ENCODE measurements around the gene RARG. TPM values are rescaled to one million over a fixed set of nuclear protein-coding genes. Genes with fewer than 3 reads are reported as not detected.

The RARG gene
- total and polyA plus RNA-seq, 9 donors: 8.7 to 37.0 (median 25.8) TPM

DNA sequence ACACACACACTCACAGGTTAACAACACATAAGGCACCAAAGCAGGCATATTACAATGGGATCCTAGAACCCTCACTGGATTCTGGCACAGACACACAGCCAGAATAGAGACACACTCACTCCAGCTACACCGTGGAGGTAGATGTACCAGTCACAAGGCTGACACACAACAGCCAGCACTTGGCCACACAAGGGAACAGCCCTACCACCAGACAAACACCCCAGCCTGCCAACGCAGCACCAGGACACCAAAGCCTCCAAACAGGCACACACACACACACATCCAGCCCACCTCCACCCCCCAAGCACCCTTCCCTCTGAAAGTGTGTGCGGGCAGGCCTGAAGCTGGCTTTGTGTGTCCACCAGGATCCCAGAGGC lies 14.1 kb downstream of the RARG start:
- Histone ChIP-seq H3K27me3 (no peaks in the 10 kb centered on the region), H3K36me3 (no peaks in the 10 kb centered on the region), H3K4me1 (ENCODE audit: insufficient read depth) (peaks cover 21% of the 10 kb centered on the region), H3K27ac (peak overlapping the region; percentile 49 to 99), H3K4me3 (peak overlapping the region; percentile 79), H3K9me3 (no peaks in the 10 kb centered on the region)
- 26 to 39% (median 32%) methylated on average over 3 of the region's 3 CpGs for WGBS, 3 donors
- no peak for TF ChIP-seq POLR2A (IDR thresholded peaks at IDR 0.05)
- intact Hi-C loops (cut with DNase I): loop anchor here in 2 of 4 donors (5.0 kb wide), 2 partner anchors 34 to 284 kb away; partner anchors contain the start of gene TARBP2 (in 1 of the 2)
- no peak for DNase-seq

DNA sequence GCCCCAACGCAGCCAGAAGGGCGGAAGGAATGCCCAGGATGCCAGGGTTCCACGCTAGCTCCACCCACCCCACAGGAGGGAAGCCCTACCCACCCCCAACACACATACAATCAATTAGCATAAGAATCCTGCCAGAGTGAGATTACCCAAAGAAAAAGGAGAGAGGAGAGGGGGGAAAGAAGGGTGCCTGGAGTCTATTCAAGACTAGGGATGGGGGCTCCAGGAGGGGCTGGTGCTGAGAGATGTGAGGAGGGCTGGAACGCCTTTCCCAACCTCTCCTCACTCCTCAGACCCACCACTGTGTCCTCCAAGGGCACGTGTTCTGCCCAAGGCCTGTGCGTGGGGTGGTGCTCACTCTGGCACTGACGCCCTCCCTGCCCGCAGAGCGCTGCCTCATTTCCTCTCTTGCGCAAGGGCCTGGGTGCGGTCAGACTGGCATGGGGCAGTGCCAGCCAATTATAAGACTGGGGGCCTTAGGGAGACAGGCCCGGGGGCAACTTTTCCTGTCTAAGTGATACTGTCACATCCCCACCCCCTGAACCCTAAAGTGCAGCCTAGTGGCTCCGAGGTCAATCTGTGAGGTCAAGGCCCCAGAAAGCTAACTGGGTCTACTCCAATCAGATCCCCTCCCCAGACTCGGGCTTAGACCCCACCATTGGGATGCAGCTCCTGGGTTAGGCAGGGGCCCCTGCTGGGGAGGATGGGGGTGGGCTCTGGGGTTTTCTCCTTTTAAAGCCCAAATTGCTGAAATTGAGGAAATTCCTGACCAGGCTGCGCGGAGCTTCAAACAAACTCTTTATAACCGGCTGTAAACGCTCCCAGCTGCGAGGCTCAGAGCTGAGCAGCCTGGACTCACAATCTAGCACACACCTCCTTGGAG lies 14.7 kb downstream of the RARG start:
- Histone ChIP-seq H3K27ac (peak overlapping the region; percentile 49 to 99), H3K27me3 (no peaks in the 10 kb centered on the region), H3K9me3 (no peaks in the 10 kb centered on the region), H3K4me1 (ENCODE audit: insufficient read depth) (peaks cover 18% of the 10 kb centered on the region), H3K36me3 (no peaks in the 10 kb centered on the region), H3K4me3 (peak overlapping the region; percentile 79)
- WGBS, 3 donors: 50 to 57% (median 53%) methylated on average over 19 of the region's 19 CpGs
- TF ChIP-seq POLR2A (IDR thresholded peaks at IDR 0.05) (no peak), EP300 (IDR thresholded peaks at IDR 0.05) (no peak)
- TF ChIP-seq, protein P1, sequence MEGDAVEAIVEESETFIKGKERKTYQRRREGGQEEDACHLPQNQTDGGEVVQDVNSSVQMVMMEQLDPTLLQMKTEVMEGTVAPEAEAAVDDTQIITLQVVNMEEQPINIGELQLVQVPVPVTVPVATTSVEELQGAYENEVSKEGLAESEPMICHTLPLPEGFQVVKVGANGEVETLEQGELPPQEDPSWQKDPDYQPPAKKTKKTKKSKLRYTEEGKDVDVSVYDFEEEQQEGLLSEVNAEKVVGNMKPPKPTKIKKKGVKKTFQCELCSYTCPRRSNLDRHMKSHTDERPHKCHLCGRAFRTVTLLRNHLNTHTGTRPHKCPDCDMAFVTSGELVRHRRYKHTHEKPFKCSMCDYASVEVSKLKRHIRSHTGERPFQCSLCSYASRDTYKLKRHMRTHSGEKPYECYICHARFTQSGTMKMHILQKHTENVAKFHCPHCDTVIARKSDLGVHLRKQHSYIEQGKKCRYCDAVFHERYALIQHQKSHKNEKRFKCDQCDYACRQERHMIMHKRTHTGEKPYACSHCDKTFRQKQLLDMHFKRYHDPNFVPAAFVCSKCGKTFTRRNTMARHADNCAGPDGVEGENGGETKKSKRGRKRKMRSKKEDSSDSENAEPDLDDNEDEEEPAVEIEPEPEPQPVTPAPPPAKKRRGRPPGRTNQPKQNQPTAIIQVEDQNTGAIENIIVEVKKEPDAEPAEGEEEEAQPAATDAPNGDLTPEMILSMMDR (IDR thresholded peaks at IDR 0.05): no peak
- DNase-seq: no peak
- intact Hi-C loops (cut with DNase I): loop anchor here in 2 of 4 donors (5.0 kb wide), 2 partner anchors 35 to 285 kb away; partner anchors contain the start of gene TARBP2 (in 1 of the 2)

DNA sequence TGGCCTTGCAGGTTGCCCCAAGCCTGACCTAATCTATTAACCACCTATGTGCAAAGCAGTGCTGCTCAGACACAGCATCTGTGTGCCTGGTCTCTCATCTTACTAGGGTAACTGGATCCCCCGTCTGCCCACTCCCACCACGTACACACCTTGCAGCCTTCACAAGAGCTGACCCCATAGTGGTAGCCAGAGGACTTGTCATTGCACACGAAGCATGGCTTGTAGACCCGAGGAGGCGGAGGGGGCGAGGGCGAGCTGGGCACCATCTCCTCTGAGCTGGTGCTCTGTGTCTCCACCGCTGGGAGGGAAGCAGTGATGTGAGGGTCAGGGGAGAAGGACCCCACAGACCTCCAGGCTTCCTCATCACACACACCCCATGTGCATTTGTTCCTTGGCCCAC lies 16.5 kb downstream of the RARG start:
- TF ChIP-seq POLR2A (IDR thresholded peaks at IDR 0.05) (no peak), EP300 (IDR thresholded peaks at IDR 0.05) (no peak)
- TF ChIP-seq, protein P1 (IDR thresholded peaks at IDR 0.05): no peak
- WGBS, 3 donors: 78 to 87% (median 86%) methylated on average over 8 of the region's 8 CpGs
- intact Hi-C loops (cut with DNase I): loop anchor here in 2 of 4 donors (2.0 to 5.0 kb wide), 3 partner anchors 37 to 287 kb away; partner anchors contain the start of gene TARBP2 (in 1 of the 2)
- Histone ChIP-seq H3K4me1 (ENCODE audit: insufficient read depth) (peaks cover 17% of the 10 kb centered on the region), H3K27ac (no peak overlapping the region), H3K4me3 (no peak overlapping the region), H3K36me3 (no peaks in the 10 kb centered on the region), H3K9me3 (no peaks in the 10 kb centered on the region), H3K27me3 (no peaks in the 10 kb centered on the region)
- no peak for DNase-seq

DNA sequence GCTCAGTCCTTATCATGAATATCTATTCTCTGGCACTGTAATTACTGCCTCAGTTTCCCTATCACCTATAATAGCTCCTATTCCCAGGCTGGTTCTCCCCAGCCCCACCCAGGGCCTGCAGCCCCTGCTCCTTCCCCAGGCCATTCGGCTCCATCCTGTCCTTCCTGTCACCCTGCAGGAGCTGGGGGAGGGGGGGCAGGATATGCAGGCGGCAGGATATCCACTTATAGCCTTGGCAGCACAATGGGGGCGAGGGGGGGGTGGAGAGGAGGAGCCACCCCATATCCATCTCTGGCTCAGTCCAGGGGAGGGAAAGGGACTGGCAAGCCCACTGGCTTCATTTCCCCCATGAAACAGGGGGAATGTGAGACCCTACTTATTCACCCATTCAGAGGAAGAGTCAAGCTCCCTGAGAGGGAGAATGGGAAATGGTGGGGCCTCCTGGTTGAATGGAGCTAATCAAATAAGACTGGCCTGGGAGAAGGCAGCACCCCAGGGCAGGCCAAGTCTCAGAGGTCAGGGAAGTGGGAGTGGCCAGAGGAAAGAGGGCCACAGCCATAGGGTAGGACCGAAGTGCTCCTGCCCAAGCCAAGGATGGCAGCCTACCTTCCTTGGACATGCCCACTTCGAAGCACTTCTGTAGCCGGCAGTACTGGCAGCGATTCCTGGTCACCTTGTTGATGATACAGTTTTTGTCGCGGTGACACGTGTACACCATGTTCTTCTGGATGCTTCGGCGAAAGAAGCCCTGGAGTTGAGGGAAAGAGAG lies 17.1 kb downstream of the RARG start:
- H3K36me3 ChIP-seq: no peaks in the 10 kb centered on the region
- H3K4me3 ChIP-seq: no peak overlapping the region
- H3K9me3 ChIP-seq: no peaks in the 10 kb centered on the region
- no peak overlapping the region for H3K27ac ChIP-seq
- H3K4me1 ChIP-seq (ENCODE audit: insufficient read depth): peaks cover 17% of the 10 kb centered on the region
- TF ChIP-seq POLR2A (IDR thresholded peaks at IDR 0.05) (no peak), EP300 (IDR thresholded peaks at IDR 0.05) (no peak)
- TF ChIP-seq, protein P1 (IDR thresholded peaks at IDR 0.05): no peak
- H3K27me3 ChIP-seq: no peaks in the 10 kb centered on the region
- intact Hi-C loops (cut with DNase I): loop anchor here in 3 of 4 donors (2.0 to 5.0 kb wide), 4 partner anchors 37 to 287 kb away; partner anchors contain the start of gene TARBP2 (in 1 of the 3)
- 65 to 70% (median 67%) methylated on average over 12 of the region's 12 CpGs for WGBS, 3 donors
- no peak for DNase-seq
